NK-92 treated with Interleukin-12 subunit alpha and Interleukin-12 subunit beta, amount 100 ng/mL, for 24 hours (cell line): ENCODE data around the gene HDX.
"Not testable (repeated sequence)": the region's sequence is repeated elsewhere in the genome, so short reads cannot be mapped to it uniquely, and the experiment has no call there.

Experiments used
- DNase-seq: peaks from one replicate; lab custom pipeline; 2025; lab: John Stamatoyannopoulos, UW

The HDX gene

GRCh38 chrX:84501798-84502628 is at the start of gene HDX:
HDX (minus strand) TSS chrX:84502453; CDS start chrX:84475397, 27,056 bp downstream.
- no peak for DNase-seq

GRCh38 chrX:84541315-84541714 is 39.1 kb upstream of the HDX start:
- DNase-seq: not testable (repeated sequence)

- not testable (repeated sequence) for DNase-seq
Measured at GRCh38 chrX:84537627-84538026, 35.4 kb upstream of the HDX start.

- no peak for DNase-seq
Measured at GRCh38 chrX:84488426-84488825, 13.8 kb downstream of the HDX start.

GRCh38 chrX:84487365-84488353 is 14.6 kb downstream of the HDX start:
- DNase-seq: no peak

GRCh38 chrX:84479086-84479485 is 23.2 kb downstream of the HDX start:
- no peak for DNase-seq

GRCh38 chrX:84477114-84477513 is 25.1 kb downstream of the HDX start:
- DNase-seq: no peak

- DNase-seq: no peak
Measured at GRCh38 chrX:84475596-84475995, 26.7 kb downstream of the HDX start.

- DNase-seq: no peak
Measured at GRCh38 chrX:84475101-84475500, 27.2 kb downstream of the HDX start.

- DNase-seq: no peak
Measured at GRCh38 chrX:84469226-84469625, 33.0 kb downstream of the HDX start.

- DNase-seq: no peak
Measured at GRCh38 chrX:84467898-84468297, 34.4 kb downstream of the HDX start.

- DNase-seq: no peak
Measured at GRCh38 chrX:84453351-84454246, 48.7 kb downstream of the HDX start.

- no peak for DNase-seq
Measured at GRCh38 chrX:84441143-84441542, 61.1 kb downstream of the HDX start.

- DNase-seq: no peak
Measured at GRCh38 chrX:84415140-84415539, 87.1 kb downstream of the HDX start.

GRCh38 chrX:84363663-84364062 is 138.6 kb downstream of the HDX start:
- DNase-seq: no peak

- no peak for DNase-seq
Measured at GRCh38 chrX:84363051-84363450, 139.2 kb downstream of the HDX start.

GRCh38 chrX:84362184-84362838 is 139.9 kb downstream of the HDX start:
- no peak for DNase-seq

- DNase-seq: no peak
Measured at GRCh38 chrX:84358271-84358670, 144.0 kb downstream of the HDX start.

GRCh38 chrX:84357296-84357695 is 145.0 kb downstream of the HDX start:
- DNase-seq: no peak

- no peak for DNase-seq
Measured at GRCh38 chrX:84340968-84341367, 161.3 kb downstream of the HDX start.
